K562 (cell line): ENCODE results near the gene HAPLN2. TPM values are rescaled to one million over a fixed set of nuclear protein-coding genes. Genes with fewer than 3 reads are reported as not detected.

Experiments used
- ATAC-seq: fragments of 200-7000 bp; cut with Tn5 transposase; 3 replicates; pipeline ENCODE4 v1.9.1; 2020; ENCODE audit warnings: moderate library complexity
- BruUV-seq: library from RNA; stranded (reverse); fragments of 400-500 nt; replicated peaks from 2 replicates; lab custom pipeline; 2021; lab: Mats Ljungman, UMichigan
- CTCF ChIA-PET: fragments of 300-600 bp; formaldehyde crosslinking; extraction: SDS; loops from one replicate; lab custom pipeline; 2021; ENCODE audit warnings: low intra/inter-chr PET ratio; lab: Yijun Ruan, JAX
- POLR2A ChIA-PET: fragments of 300-600, 350-650 bp; sonication (Branson Sonifier 250); formaldehyde crosslinking; extraction: SDS; loops from one replicate; lab custom pipeline; 2021; ENCODE audit warnings: antibody characterized with exemption, inconsistent platforms; lab: Yijun Ruan, JAX
- DNase-seq, 4 experiments: peaks; one replicate each; pipeline versions ENCODE4 v3.0.0 to v3.0.0-alpha.2; 2011 to 2018; ENCODE audit warnings: low spot score in 3 of 4, mixed read lengths in 3 of 4; ENCODE audit errors: extremely low read depth in 1 of 4
- FAIRE-seq: peaks from 2 replicates; lab custom pipeline; 2011; peaks lifted over from hg19 to GRCh38; lab: Jason Lieb, UNC
- H2AFZ ChIP-seq: 2 replicates; pipeline ENCODE4 v1.6.0; 2011; ENCODE audit warnings: low read depth, low read length, control low read depth, inconsistent platforms
- H3K27ac ChIP-seq: fragments of 200-600 bp; 3 replicates; pipeline ENCODE4 v1.8.0; 2011; ENCODE audit warnings: low read depth, mild to moderate bottlenecking, control low read depth, inconsistent platforms, low read length, moderate library complexity, mixed read lengths; ENCODE audit errors: extremely low read depth
- H3K27me3 ChIP-seq, 2 experiments: fragments of 300-600 bp in 1 of 2; 2 replicates in 1 of 2; 3 replicates in 1 of 2; pipeline versions ENCODE4 v1.6.0 to v1.8.0; 2011; ENCODE audit warnings: inconsistent platforms in 2 of 2, low read length in 2 of 2, mild to moderate bottlenecking in 1 of 2, mixed read lengths in 1 of 2, moderate library complexity in 1 of 2; ENCODE audit not compliant: control insufficient read depth in 2 of 2, insufficient read depth in 2 of 2
- H3K36me3 ChIP-seq: fragments of 300-600 bp; 3 replicates; pipeline ENCODE4 v1.8.0; 2011; ENCODE audit warnings: mild to moderate bottlenecking, low read length, inconsistent platforms; ENCODE audit not compliant: control insufficient read depth, insufficient read depth
- H3K4me1 ChIP-seq, 2 experiments: fragments of 200-600 bp in 1 of 2; replicated peaks in 1 of 2; 2 replicates in 1 of 2; 3 replicates in 1 of 2; pipeline versions ENCODE4 v1.5.1 to v1.8.0; 2011; ENCODE audit warnings: inconsistent platforms in 2 of 2, low read length in 2 of 2, mild to moderate bottlenecking in 1 of 2, mixed read lengths in 1 of 2, moderate library complexity in 1 of 2; ENCODE audit not compliant: control insufficient read depth in 2 of 2, insufficient read depth in 2 of 2
- H3K4me2 ChIP-seq: 2 replicates; pipeline ENCODE4 v1.6.1; 2011; ENCODE audit warnings: low read length, control low read depth, inconsistent platforms, mixed read lengths; ENCODE audit not compliant: insufficient read depth
- H3K4me3 ChIP-seq: fragments of 200-600 bp; sonication (generic), shearing (Covaris generic); 2 replicates; pipeline ENCODE4 v1.5.1; 2016; ENCODE audit warnings: control low read depth, inconsistent platforms
- H3K79me2 ChIP-seq: fragments of 200-600 bp; 3 replicates; pipeline ENCODE4 v1.8.0; 2011; ENCODE audit warnings: low read length, inconsistent platforms; ENCODE audit not compliant: control insufficient read depth, insufficient read depth
- H3K9ac ChIP-seq, 2 experiments: 2 replicates each; pipeline versions ENCODE4 v1.6.0 to v1.6.1; 2011; ENCODE audit warnings: low read depth in 2 of 2, low read length in 2 of 2, control low read depth in 1 of 2, inconsistent platforms in 1 of 2, mild to moderate bottlenecking in 1 of 2, mixed read lengths in 1 of 2; ENCODE audit not compliant: insufficient read depth in 1 of 2
- H3K9me1 ChIP-seq: one replicate; pipeline ENCODE4 v1.6.0; 2011; ENCODE audit warnings: inconsistent platforms, mild to moderate bottlenecking, low read length, moderate library complexity; ENCODE audit not compliant: control insufficient read depth, insufficient read depth
- H3K9me3 ChIP-seq: replicated peaks from 2 replicates; pipeline ENCODE4 v1.5.1; 2011; ENCODE audit warnings: low read depth, low read length, inconsistent platforms; ENCODE audit not compliant: control insufficient read depth, insufficient read depth
- H4K20me1 ChIP-seq: replicated peaks from 2 replicates; pipeline ENCODE4 v1.6.1; 2011; ENCODE audit warnings: low read length, inconsistent platforms, mixed read lengths; ENCODE audit not compliant: control insufficient read depth, insufficient read depth
- CC2D1A ChIP-seq: fragments of 450-650 bp; IDR thresholded peaks from 2 replicates; pipeline ENCODE4 v1.6.1; 2017; ENCODE audit warnings: mild to moderate bottlenecking
- CHD1 ChIP-seq: fragments of 200-600 bp; sonication (generic); IDR thresholded peaks from one replicate; pipeline ENCODE4 v1.6.1; 2012; ENCODE audit warnings: mild to moderate bottlenecking, moderate library complexity, low read length, inconsistent platforms
- EGR1 ChIP-seq: fragments of 450-650 bp; conservative IDR thresholded peaks from 2 replicates; pipeline ENCODE4 v1.6.1; 2017; ENCODE audit warnings: mild to moderate bottlenecking
- HDAC1 ChIP-seq, 2 experiments: fragments of 450-650 bp; IDR thresholded peaks; 2 replicates each; pipeline ENCODE4 v1.6.1; 2016 to 2017; ENCODE audit warnings: inconsistent platforms in 1 of 2, mild to moderate bottlenecking in 1 of 2, moderate library complexity in 1 of 2
- KAT2B ChIP-seq: IDR thresholded peaks from one replicate; pipeline ENCODE4 v1.6.1; 2012; ENCODE audit warnings: low read depth, mild to moderate bottlenecking, control low read depth, inconsistent platforms, low read length, moderate library complexity
- NRF1 ChIP-seq, 2 experiments: fragments of 450-650 bp; IDR thresholded peaks in 1 of 2; conservative IDR thresholded peaks in 1 of 2; 2 replicates each; pipeline ENCODE4 v1.6.1; 2014; ENCODE audit warnings: mild to moderate bottlenecking in 2 of 2
- POLR2G ChIP-seq: fragments of 200-400 bp; formaldehyde crosslinking; IDR thresholded peaks from 2 replicates; pipeline ENCODE4 v1.6.1; 2017; ENCODE audit warnings: low read depth, mild to moderate bottlenecking, antibody characterized with exemption, low read length, moderate library complexity
- PRPF4 ChIP-seq: fragments of 200-400 bp; formaldehyde crosslinking; IDR thresholded peaks from one replicate; pipeline ENCODE4 v1.6.1; 2017; ENCODE audit warnings: low read length, low read depth, mild to moderate bottlenecking; ENCODE audit not compliant: insufficient read depth, poor library complexity, severe bottlenecking
- RBFOX2 ChIP-seq: fragments of 200-400 bp; formaldehyde crosslinking; IDR thresholded peaks from 2 replicates; pipeline ENCODE4 v1.6.1; 2017; ENCODE audit warnings: low read depth, mild to moderate bottlenecking, low read length, moderate library complexity
- SP2 ChIP-seq: IDR thresholded peaks from 2 replicates; pipeline ENCODE4 v1.6.1; 2011; ENCODE audit warnings: mild to moderate bottlenecking, low read depth, low read length, moderate library complexity; ENCODE audit not compliant: poor library complexity, severe bottlenecking; ENCODE audit errors: extremely low read depth
- ZBTB33 ChIP-seq: sonication (generic); formaldehyde crosslinking; IDR thresholded peaks from 2 replicates; pipeline ENCODE4 v1.8.1; 2023; ENCODE audit warnings: mild to moderate bottlenecking, missing genetic modification reagents
- ZFP30 ChIP-seq: fragments of 250-450 bp; sonication (Bioruptor Pico); IDR thresholded peaks from 2 replicates; pipeline ENCODE4 v1.8.0; 2022; ENCODE audit warnings: moderate library complexity, mild to moderate bottlenecking, inconsistent platforms, borderline replicate concordance
- ZNF143 ChIP-seq: sonication (generic); formaldehyde crosslinking; IDR thresholded peaks from 2 replicates; pipeline ENCODE4 v1.9.0; 2022; ENCODE audit warnings: mild to moderate bottlenecking, missing genetic modification reagents
- ZNF431 ChIP-seq: sonication (generic); formaldehyde crosslinking; IDR thresholded peaks from 2 replicates; pipeline ENCODE4 v1.8.0; 2022; ENCODE audit warnings: mild to moderate bottlenecking, missing genetic modification reagents
- WGBS: fragments of 100-300 bp; shearing (Covaris generic); methylation state at CpG from one replicate; pipeline ENCODE4 v1.1.6; 2016; ENCODE audit warnings: low coverage, mixed read lengths; ENCODE audit not compliant: insufficient coverage; ENCODE audit errors: missing lambda C conversion rate; 5-methylcytosine and 5-hydroxymethylcytosine counted together
- in situ Hi-C: fragments of 300-500 bp; cut with MboI; formaldehyde crosslinking; loops from 4 replicates; pipeline ENCODE4 v1.15.0; 2018; ENCODE audit warnings: inconsistent platforms, mixed read lengths
- intact Hi-C: fragments of 100-400 bp; cut with micrococcal nuclease; formaldehyde crosslinking; loops from 2 replicates; pipeline ENCODE4 v1.14.2; 2022
- polyA plus RNA-seq, 8 experiments: library from polyadenylated mRNA; depleted of rRNA in 4 of 8; stranded (reverse) in 5 of 8; unstranded in 3 of 8; fragments of >200 nt; fragmentation: Nextera tagmentation in 2 of 8; fragmentation: Illumina TruSeq in 1 of 8; extraction: Ambion mirVana in 2 of 8; extraction: Trizol in 1 of 8; gene quantifications; 2 replicates each; pipeline versions ENCODE4 v1.2.1 to v1.2.3, GENCODE V29; 2011 to 2014; ENCODE audit warnings: inconsistent platforms in 1 of 8, missing spikeins in 1 of 8
- total RNA-seq, 7 experiments: library from RNA; depleted of rRNA in 6 of 7; stranded (reverse); fragments of >200 nt in 6 of 7; fragmentation: Illumina TruSeq in 2 of 7; extraction: Trizol in 2 of 7; gene quantifications; 2 replicates each; pipeline versions ENCODE4 v1.2.1 to v1.2.3, GENCODE V29; 2011 to 2021; ENCODE audit warnings: low replicate concordance in 1 of 7
- TF ChIP-seq, protein P1 (sequence below), 2 experiments: fragments of 450-650 bp; IDR thresholded peaks; 2 replicates each; pipeline ENCODE4 v1.6.1; 2016
- TF ChIP-seq, protein P2 (sequence below): sonication (generic); formaldehyde crosslinking; IDR thresholded peaks from 2 replicates; pipeline ENCODE4 v1.9.0; 2022; ENCODE audit warnings: mild to moderate bottlenecking, missing genetic modification reagents

HAPLN2 gene
- total and polyA plus RNA-seq, 9 of the 15 experiments (the other 6 are each of a cell fraction or from before 2014, with no cell fraction given), result 0.14 to 5.2 (median 3.8) TPM; not detected in 4

- TF ChIP-seq, protein P1, sequence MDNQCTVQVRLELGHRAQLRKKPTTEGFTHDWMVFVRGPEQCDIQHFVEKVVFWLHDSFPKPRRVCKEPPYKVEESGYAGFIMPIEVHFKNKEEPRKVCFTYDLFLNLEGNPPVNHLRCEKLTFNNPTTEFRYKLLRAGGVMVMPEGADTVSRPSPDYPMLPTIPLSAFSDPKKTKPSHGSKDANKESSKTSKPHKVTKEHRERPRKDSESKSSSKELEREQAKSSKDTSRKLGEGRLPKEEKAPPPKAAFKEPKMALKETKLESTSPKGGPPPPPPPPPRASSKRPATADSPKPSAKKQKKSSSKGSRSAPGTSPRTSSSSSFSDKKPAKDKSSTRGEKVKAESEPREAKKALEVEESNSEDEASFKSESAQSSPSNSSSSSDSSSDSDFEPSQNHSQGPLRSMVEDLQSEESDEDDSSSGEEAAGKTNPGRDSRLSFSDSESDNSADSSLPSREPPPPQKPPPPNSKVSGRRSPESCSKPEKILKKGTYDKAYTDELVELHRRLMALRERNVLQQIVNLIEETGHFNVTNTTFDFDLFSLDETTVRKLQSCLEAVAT (IDR thresholded peaks at IDR 0.05), result 0 out of 4 replicates have a peak, but pooled peaks of 1 of the 2 experiments have one; percentile 18
- TF ChIP-seq ZFP30 (no peak), KAT2B (no peak), ZNF431 (CRISPR knock-in tag) (no peak)
Observed at GRCh38 chr1:156657741-156658319, 38.6 kb downstream of the HAPLN2 start (continued).

DNA sequence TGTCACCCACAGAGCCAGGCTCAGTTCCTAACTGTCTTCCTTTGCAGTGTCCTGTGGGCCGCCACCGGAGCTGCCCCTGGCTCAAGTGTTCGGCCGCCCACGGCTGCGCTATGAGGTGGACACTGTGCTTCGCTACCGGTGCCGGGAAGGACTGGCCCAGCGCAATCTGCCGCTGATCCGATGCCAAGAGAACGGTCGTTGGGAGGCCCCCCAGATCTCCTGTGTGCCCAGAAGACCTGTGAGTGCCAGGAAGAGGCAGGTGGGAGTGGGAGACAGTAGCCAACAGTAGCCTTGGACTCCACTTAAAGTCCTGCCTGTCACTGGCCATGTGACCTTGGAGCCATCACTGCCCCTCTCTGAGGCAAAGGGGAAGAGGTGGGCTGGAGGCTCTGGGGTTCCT is 39.3 kb downstream of the HAPLN2 start:
- POLR2A ChIA-PET, result interaction anchor here (0.6 to 1.5 kb wide), 5 partner anchors 10 to 266 kb away, joined by 3 to 6 read pairs (median 3); no protein-coding TSS in a partner anchor
- Histone ChIP-seq H3K9me3 (no peaks in the 10 kb centered on the region), H3K4me1 (peaks cover 55 to 68% of the 10 kb centered on the region in 2 experiments), H3K36me3 (peaks cover 58% of the 10 kb centered on the region; the same call in 2 of the 3 replicates), H3K9me1 (peaks cover 44% of the 10 kb centered on the region), H3K4me2 (peak overlapping the region; percentile 93), H3K4me3 (peak overlapping the region; percentile 19), H3K9ac (peak overlapping the region; percentile 77 to 92; a peak in 3 of 4 replicates), H3K27me3 (no peaks in the 10 kb centered on the region), H2AFZ (no peak overlapping the region), H3K79me2 (peaks cover 87% of the 10 kb centered on the region), H4K20me1 (peaks cover 64% of the 10 kb centered on the region), H3K27ac (peak overlapping the region; percentile 68)
- WGBS, result 50% methylated on average over 14 of the region's 14 CpGs
- in situ Hi-C loops, result no loop called here
- CTCF ChIA-PET, result interaction anchor here (0.6 to 5.1 kb wide), 6 partner anchors 10 to 74 kb away, joined by 3 to 110 read pairs (median 36); partner anchors contain the start of genes CRABP2 and NES
- DNase-seq (no peak), FAIRE-seq (no peak), ATAC-seq (no peak)
- no TSS peak for BruUV-seq
- intact Hi-C loops, result no loop called here
- TF ChIP-seq RBFOX2 (peak; percentile 65), POLR2G (peak; percentile 56; the same call in 1 of the 2 replicates), ZNF143 (CRISPR knock-in tag) (peak; percentile 26; the same call in 1 of the 2 replicates), CHD1 (no peak), HDAC1 (IDR thresholded peaks at IDR 0.05) (no peak), ZBTB33 (CRISPR knock-in tag) (peak; percentile 80; the same call in 1 of the 2 replicates), CC2D1A (no peak), NRF1 (conservative IDR thresholded peaks at IDR 0.05 in 1 of 2, IDR thresholded peaks at IDR 0.05 in 1 of 2) (no peak), SP2 (no peak), EGR1 (peak; percentile 58), PRPF4 (no peak)
- TF ChIP-seq, protein P2, sequence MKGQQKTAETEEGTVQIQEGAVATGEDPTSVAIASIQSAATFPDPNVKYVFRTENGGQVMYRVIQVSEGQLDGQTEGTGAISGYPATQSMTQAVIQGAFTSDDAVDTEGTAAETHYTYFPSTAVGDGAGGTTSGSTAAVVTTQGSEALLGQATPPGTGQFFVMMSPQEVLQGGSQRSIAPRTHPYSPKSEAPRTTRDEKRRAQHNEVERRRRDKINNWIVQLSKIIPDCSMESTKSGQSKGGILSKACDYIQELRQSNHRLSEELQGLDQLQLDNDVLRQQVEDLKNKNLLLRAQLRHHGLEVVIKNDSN (CRISPR knock-in tag), result peak; percentile 68
